GM21576 (cell line): ENCODE data around the gene PIK3C2A.
A peak's percentile ranks its signal among the peaks of the same experiment; 100 is the strongest.

Source experiments
- ATAC-seq: cut with Tn5 transposase; IDR thresholded peaks from one replicate; pipeline ENCODE4 v1.9.1; 2021; ENCODE audit warnings: mild to moderate bottlenecking, moderate library complexity; ENCODE audit not compliant: unreplicated experiment

Gene PIK3C2A

GRCh38 chr11:17163736-17164135 lies 44.0 kb downstream of the PIK3C2A start:
- no peak for ATAC-seq

- ATAC-seq = no peak
These were observed 44.5 kb downstream of the PIK3C2A start for GRCh38 chr11:17163291-17163690.

GRCh38 chr11:17162376-17162775 lies 45.4 kb downstream of the PIK3C2A start:
- ATAC-seq = no peak

GRCh38 chr11:17161515-17161914 lies 46.3 kb downstream of the PIK3C2A start:
- ATAC-seq = peak; percentile 56

GRCh38 chr11:17159441-17159840 lies 48.3 kb downstream of the PIK3C2A start:
- no peak for ATAC-seq
